HG02943 (cell line): ENCODE data around the gene PTGES.
"Not testable (repeated sequence)": the region's sequence is repeated elsewhere in the genome, so short reads cannot be mapped to it uniquely, and the experiment has no call there.

Source experiments
- ATAC-seq: cut with Tn5 transposase; IDR thresholded peaks from one replicate; pipeline ENCODE4 v1.9.1; 2021; ENCODE audit warnings: mild to moderate bottlenecking, low read depth, moderate library complexity; ENCODE audit not compliant: unreplicated experiment

PTGES gene, protein sequence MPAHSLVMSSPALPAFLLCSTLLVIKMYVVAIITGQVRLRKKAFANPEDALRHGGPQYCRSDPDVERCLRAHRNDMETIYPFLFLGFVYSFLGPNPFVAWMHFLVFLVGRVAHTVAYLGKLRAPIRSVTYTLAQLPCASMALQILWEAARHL

GRCh38 chr9:129752900-129753729, at the start of gene PTGES:
TSS of gene PTGES (minus strand) at chr9:129753042. CDS start at chr9:129753012, 30 bp downstream.
- ATAC-seq, result no peak

DNA sequence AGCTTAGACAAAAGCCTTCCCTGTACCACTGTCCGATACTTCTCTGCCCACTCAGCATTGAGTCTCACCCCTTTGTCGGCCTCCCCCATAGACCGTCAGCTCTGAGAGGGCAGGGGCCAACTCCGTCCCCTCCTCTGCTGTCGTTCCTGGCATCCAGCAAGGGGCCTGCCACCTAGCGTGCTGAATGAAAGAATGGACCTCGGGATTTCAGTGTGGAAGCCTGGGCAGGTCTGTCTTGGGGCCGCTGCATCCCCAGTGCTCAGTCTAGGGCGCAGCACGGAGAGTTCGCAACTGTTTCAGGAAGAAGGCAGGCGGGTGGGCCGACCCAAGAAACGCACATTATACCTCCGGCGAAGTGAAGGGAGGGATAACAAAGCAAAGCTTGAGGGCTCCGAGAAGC, 48.7 kb upstream of the PTGES start:
- ATAC-seq, result no peak

GRCh38 chr9:129798973-129799372, 46.1 kb upstream of the PTGES start:
- ATAC-seq, result no peak

- ATAC-seq, result not testable (repeated sequence)
These were observed 43.2 kb upstream of the PTGES start for GRCh38 chr9:129796029-129796428.

DNA sequence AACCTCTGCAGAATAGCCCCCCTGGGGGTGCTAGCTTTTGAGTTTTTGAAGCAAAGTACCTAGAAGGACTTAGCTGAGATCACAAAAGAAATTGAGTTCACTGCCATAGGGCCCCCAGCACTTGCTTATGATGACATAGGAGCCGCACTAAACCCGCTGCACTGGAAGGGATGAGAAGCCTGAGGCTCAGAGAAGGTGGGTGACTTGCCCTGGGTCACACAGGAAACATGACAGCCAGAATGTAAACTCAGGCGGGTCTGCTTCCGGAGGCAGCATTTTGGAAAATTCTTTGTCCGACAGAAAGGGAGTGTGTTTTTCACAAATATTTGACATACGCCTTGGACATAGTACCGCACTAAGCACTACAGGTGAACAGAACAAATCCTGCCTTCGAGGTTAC, 41.7 kb upstream of the PTGES start:
- ATAC-seq, result no peak

GRCh38 chr9:129786481-129786880, 33.6 kb upstream of the PTGES start:
- ATAC-seq, result no peak

DNA sequence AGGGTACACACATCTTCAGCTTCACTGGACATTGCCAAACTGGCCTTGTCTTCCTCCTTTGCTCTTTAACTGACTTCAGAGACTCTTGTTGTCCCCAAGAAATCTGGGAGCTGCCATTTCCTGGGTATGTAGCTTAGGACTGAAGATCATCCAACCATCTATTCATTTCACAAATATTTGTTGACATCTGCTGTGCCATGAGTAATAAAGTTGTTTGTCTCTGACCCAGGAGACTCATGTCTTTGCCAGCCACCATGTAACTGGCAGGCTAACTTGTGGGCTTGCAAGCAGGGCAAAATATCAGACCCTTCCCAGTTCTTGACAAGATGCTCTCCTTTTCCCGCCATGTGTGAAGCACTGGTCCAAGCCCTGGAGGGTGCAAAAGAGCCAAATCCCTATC, 33.0 kb upstream of the PTGES start:
- ATAC-seq, result no peak

DNA sequence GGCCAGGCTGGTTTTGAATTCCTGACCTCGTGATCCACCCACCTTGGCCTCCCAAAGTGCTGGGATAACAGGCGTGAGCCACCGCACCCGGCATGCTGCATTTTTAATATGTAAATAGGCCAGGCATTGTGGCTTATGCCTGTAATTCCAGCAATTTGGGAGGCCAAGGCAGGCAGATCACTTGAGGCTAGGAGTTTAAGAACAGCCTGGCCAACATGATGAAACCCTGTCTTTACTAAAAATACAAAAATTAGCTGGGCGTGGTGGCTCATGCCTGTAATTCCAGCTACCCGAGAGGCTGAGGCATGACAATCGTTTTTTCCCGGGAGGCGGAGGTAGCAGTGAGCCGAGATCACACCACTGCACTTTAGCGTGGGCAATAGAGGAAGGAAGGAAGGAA, 32.1 kb upstream of the PTGES start:
- ATAC-seq, result not testable (repeated sequence)

DNA sequence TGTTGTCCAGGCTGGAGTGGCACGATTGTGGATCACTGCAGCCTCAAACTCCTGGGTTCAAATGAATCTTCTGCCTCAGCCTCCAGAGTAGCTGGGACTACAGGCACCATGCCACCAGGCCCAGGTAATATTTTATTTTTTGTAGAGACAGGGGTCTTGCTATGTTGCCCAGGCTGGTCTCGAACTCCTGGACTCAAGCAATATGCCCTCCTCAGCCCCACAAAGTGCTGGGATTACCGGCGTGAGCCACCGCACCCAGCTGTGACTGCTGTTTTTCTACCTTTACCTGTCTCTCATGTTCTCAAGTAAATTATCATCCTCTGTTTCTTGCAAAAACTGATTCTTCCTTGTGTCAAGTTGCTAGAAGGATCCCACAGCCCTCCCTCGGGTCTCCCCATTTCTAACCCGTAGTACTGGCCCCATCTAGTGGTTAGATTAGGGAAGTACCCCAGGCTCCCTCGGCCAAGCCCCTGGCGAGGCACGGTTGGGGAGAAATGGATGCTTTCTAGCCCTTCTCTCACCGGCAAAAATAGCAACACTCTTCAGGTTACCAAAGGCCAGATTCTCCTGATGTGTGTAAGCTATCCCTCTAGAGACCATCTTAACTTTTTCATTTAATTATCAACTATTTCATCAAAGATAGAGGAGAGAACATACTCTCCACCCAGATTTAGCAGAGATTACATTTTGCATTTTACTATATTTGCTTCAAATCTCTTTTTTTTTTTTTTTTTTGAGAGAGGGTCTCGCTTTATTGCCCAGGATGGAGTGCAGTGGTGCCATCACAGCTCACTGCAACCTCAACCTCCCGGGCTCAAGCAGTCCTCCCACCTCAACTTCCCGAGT, 30.9 kb upstream of the PTGES start:
- ATAC-seq, result no peak

- no peak for ATAC-seq
These were observed 29.1 kb upstream of the PTGES start for GRCh38 chr9:129781981-129782380.

DNA sequence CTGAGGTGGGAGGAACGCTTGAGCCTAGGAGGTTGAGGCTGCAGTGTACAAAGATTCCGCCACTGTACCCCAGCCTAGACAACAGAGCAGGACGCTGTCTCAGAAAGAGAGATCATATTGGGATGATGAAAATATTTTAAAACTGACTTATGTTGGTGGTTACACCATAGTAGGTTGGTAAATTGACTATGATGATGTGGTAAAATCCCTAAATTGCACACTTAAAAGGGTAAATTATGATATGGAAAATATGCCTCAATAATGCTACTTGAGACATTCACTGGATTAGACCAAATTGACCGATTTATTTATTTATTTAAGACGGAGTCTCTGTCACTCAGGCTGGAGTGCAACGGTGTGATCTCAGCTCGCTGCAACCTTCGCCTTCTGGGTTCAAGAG, 28.3 kb upstream of the PTGES start:
- no peak for ATAC-seq

DNA sequence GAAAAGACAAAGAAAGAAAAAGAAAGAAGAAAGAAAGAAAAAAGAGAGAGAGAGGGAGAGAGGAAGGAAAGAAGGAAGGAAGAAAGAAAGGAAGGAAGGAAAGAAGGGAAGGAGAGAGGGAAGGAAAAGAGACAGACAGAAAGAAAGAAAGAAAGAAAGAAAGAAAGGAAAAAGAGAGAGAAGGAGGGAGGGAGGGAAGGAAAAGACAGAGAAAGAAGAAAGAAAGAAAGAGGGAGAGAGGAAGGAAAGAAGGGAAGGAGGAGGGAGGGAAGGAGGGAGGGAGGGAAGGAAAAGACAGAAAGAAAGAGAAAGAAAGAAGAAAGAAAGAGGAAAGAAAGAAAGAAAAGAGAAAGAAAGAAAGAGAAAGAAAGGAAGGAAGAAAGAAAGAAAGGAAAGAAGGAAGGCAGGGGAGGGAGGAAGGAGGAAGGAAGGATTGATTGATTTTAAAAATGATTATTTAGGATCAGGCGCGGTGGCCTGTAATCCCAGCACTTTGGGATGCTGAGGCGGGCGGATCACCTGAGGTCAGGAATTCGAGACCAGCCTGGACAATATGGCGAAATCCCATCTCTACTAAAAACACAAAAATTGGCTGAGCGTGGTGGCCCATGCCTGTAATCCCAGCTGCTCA, 26.8 kb upstream of the PTGES start:
- ATAC-seq, result no peak

DNA sequence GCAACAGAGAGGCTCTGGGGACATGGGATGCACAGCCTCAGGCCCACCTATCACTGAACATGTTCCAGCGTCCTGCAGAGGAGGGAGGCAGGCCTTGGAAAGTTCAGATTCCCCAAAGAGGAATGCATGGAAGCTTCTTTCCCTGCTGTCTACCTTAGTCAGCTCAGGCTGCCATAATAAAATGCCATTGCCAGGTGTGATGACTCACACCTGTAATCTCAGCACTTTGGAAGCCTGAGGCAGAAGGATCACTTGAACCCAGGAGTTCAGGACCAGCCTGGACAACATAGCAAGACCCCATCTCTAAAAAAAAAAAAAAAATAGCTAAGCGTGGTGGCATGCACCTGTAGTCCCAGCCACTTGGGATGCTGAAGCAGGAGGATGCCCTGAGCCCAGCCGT, 25.6 kb upstream of the PTGES start:
- ATAC-seq, result no peak

DNA sequence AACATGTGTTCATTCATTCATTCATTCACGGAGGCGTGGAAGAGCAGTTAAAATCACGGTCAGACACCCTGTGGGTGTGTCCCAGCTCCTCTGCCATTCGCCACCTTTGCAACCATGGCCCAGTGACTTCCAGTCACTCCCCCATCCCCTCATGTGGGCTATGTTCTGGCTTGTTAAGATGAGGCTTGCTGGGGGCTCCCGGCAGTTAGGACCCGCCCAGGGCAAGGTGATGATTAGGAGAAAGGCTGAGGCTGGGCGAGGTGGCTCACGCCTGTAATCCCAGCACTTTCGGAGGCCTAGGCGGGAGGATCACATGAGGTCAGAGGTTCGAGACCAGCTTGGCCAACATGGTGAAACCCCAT, 24.9 kb upstream of the PTGES start:
- ATAC-seq, result no peak

GRCh38 chr9:129776938-129777768, 24.3 kb upstream of the PTGES start:
- no peak for ATAC-seq

GRCh38 chr9:129776566-129776937, 23.7 kb upstream of the PTGES start:
- no peak for ATAC-seq

GRCh38 chr9:129776096-129776495, 23.3 kb upstream of the PTGES start:
- not testable (repeated sequence) for ATAC-seq

DNA sequence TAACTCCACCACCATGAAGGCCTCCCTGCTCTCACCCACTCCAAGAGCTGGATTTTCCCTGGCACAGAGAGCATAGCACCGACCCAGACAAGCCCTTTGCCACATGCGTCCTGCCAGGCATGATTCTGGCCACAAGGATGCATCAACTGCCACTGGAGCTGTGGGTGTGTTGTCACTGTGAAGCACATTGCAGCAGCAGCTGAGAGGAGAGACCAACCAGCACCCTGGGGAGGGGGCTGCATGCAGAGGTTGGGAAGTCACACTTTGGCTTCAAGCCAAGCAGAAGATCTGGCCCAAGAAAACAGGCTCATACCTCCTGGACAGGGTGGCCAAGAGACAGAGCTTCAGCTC, 22.6 kb upstream of the PTGES start:
- no peak for ATAC-seq

GRCh38 chr9:129774791-129775447, 22.1 kb upstream of the PTGES start:
- no peak for ATAC-seq
